Esophagus squamous epithelium (tissue), 4 donors: Measurements from ENCODE around the gene FLYWCH1.

Source experiments
- POLR2A ChIP-seq, 4 donors: fragments of 450-650 bp; IDR thresholded peaks; one replicate each; pipeline ENCODE4 v1.6.1; 2017; ENCODE audit warnings: antibody characterized with exemption in 4 of 4, mild to moderate bottlenecking in 4 of 4, moderate library complexity in 3 of 4
- TF ChIP-seq, protein P1 (sequence below), 6 experiments: fragments of 450-650 bp in 4 of 6; fragments of 200-600 bp in 2 of 6; sonication (generic) in 2 of 6; IDR thresholded peaks; one replicate each; pipeline ENCODE4 v1.5.1; 2016 to 2019; ENCODE audit warnings: antibody characterized with exemption in 6 of 6, mild to moderate bottlenecking in 4 of 6, moderate library complexity in 4 of 6

DNA sequence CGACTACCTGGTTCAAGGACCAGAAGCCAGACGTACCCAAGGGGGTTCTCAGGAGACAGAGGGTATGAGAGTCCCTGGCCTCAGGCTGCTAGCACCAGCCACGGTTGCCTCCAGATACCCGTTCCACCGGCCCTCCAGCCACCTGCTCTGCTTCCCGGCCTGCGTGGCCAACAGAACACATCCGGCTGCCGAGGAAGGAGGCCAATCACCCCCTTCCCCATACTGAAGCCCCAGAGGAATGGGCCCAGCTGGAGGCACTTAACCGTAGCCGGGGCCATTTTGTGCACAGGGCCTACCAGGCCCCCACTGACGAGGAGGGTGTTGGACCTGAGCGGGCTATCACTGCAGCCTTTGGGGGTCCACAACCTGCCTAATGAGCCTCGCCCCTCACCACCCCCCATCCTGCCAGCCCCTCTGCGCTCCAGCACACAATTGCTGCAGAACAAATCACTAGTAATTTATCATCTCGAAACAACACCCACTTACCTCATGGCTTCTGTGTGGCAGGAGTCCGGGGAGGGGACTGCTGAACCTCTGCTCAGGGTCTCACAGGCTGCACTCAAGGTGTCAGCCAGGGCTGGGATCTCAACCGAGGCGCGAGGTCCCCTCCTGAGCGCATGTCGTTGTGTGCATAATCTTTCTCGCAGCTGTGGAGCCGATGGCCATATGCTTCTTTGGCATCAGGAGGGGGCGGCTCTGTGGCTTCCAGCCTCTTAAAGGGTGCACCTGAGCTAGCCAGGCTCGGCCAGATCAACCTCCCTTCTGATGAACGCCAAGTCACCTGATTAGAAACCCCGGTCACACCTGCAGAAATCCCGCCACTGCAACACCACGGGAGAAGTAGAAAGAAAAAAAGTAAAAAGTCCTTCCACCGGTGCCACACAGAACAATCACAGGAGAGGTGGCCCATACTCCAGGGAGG is 42.2 kb downstream of the FLYWCH1 start:
- TF ChIP-seq, protein P1, sequence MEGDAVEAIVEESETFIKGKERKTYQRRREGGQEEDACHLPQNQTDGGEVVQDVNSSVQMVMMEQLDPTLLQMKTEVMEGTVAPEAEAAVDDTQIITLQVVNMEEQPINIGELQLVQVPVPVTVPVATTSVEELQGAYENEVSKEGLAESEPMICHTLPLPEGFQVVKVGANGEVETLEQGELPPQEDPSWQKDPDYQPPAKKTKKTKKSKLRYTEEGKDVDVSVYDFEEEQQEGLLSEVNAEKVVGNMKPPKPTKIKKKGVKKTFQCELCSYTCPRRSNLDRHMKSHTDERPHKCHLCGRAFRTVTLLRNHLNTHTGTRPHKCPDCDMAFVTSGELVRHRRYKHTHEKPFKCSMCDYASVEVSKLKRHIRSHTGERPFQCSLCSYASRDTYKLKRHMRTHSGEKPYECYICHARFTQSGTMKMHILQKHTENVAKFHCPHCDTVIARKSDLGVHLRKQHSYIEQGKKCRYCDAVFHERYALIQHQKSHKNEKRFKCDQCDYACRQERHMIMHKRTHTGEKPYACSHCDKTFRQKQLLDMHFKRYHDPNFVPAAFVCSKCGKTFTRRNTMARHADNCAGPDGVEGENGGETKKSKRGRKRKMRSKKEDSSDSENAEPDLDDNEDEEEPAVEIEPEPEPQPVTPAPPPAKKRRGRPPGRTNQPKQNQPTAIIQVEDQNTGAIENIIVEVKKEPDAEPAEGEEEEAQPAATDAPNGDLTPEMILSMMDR (IDR thresholded peaks at IDR 0.05), result no peak
- no peak for TF ChIP-seq POLR2A (IDR thresholded peaks at IDR 0.05)
